Lung (tissue), 12 donors: Measurements from ENCODE around the gene FGGY. TPM values are rescaled to one million over a fixed set of nuclear protein-coding genes. Genes with fewer than 3 reads are reported as not detected.

Experiments used
- ATAC-seq: fragments of 200-7000 bp; cut with Tn5 transposase; one replicate; pipeline ENCODE4 v1.9.1; 2020; ENCODE audit warnings: moderate number of reproducible peaks; ENCODE audit not compliant: insufficient read depth, low FRiP score
- DNase-seq, 3 donors: peaks; one replicate each; pipeline ENCODE4 v3.0.0-alpha.2; 2013 to 2017
- H3K27ac ChIP-seq, 2 donors: one replicate each; pipeline ENCODE4 v1.5.1; 2013; ENCODE audit warnings: mild to moderate bottlenecking in 2 of 2, moderate library complexity in 2 of 2, control low read depth in 1 of 2, inconsistent platforms in 1 of 2, low read depth in 1 of 2, low read length in 1 of 2
- H3K27me3 ChIP-seq, 3 donors: one replicate each; pipeline ENCODE4 v1.5.1; 2013; ENCODE audit warnings: low read length in 2 of 3; ENCODE audit not compliant: control insufficient read depth in 3 of 3, insufficient read depth in 3 of 3
- H3K36me3 ChIP-seq, 4 donors: one replicate each; pipeline ENCODE4 v1.5.1; 2013; ENCODE audit warnings: low read length in 4 of 4, mild to moderate bottlenecking in 1 of 4, moderate library complexity in 1 of 4; ENCODE audit not compliant: control insufficient read depth in 4 of 4, insufficient read depth in 4 of 4
- H3K4me1 ChIP-seq, 5 donors: one replicate each; pipeline ENCODE4 v1.5.1; 2013; ENCODE audit warnings: low read length in 5 of 5, mild to moderate bottlenecking in 2 of 5, moderate library complexity in 1 of 5; ENCODE audit not compliant: control insufficient read depth in 5 of 5, insufficient read depth in 5 of 5
- H3K4me3 ChIP-seq: one replicate; pipeline ENCODE4 v1.5.1; 2013; ENCODE audit warnings: mild to moderate bottlenecking, control low read depth, moderate library complexity
- H3K9ac ChIP-seq, 2 donors: one replicate each; pipeline ENCODE4 v1.5.1; 2013; ENCODE audit warnings: low read length in 2 of 2, control low read depth in 1 of 2; ENCODE audit not compliant: insufficient read depth in 1 of 2
- H3K9me3 ChIP-seq, 4 donors: one replicate each; pipeline ENCODE4 v1.5.1; 2013; ENCODE audit warnings: low read length in 3 of 4, mild to moderate bottlenecking in 1 of 4, moderate library complexity in 1 of 4; ENCODE audit not compliant: control insufficient read depth in 4 of 4, insufficient read depth in 3 of 4
- CTCF ChIP-seq: IDR thresholded peaks from 2 replicates; pipeline ENCODE4 v1.5.1; 2012; ENCODE audit warnings: mild to moderate bottlenecking; ENCODE audit errors: control extremely low read depth, extremely low read depth
- WGBS, 2 donors: extraction: QIAGEN DNeasy Blood & Tissue Kit; methylation state at CpG; one replicate each; pipeline ENCODE4 v1.1.7; 2013; 5-methylcytosine and 5-hydroxymethylcytosine counted together
- polyA plus RNA-seq, 2 donors: library from polyadenylated mRNA; stranded (reverse); fragments of 200-250 nt; gene quantifications; one replicate each; pipeline ENCODE4 v1.2.1, GENCODE V29; 2013
- total RNA-seq, 2 donors: library from RNA; depleted of rRNA in 1 of 2; stranded (reverse); fragments of >200 nt in 1 of 2; gene quantifications; one replicate each; pipeline ENCODE4 v1.2.1, GENCODE V29; 2014 to 2021
- donor health status: control.
- donor health status: control.
- donor health status: Bipolar disorder and iron deficiency.
- donor health status: healthy.
- donor health status: DM: yes; HTN: yes; CAD: no.

FGGY gene
- total and polyA plus RNA-seq, 4 donors = 16.1 to 42.3 (median 18.3) TPM

DNA sequence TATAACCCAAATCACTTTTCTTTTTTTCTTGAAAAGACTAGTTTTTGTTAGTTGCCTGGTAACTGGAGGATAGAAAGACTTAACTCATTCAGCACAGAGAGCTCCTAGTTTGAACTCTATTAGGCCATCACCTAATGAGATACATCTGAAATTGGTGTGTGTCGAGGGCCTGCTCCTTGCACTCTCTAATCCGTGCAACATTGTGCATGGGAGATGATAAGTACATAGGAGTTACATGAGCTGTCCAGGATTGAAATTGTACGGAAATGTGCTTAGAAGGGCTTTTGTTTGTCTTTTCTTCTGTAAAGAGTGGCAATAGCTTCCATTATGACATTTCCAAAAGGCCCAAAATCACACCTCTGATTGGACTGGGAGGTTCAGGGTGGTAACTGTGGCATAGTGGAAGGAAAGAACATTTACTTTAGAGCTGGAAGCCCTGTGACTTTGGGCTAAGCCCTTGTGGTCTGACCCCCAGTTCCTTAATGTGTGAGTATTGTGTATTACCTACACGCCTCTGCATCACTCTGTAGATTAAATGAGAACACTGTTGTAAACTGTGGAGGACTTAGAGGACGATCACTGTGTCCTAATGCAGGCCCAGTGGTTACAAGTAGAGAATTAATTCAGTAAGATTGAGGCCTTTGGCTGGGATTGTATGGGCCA, 71.2 kb downstream of the FGGY start:
- no peaks in the 10 kb centered on the region for H3K9me3 ChIP-seq
- H3K36me3 ChIP-seq = no peaks in the 10 kb centered on the region
- ATAC-seq = no peak
- H3K4me1 ChIP-seq = peaks cover 0 to 20% (median 7%) of the 10 kb centered on the region in 5 donors
- H3K27ac ChIP-seq = no peak overlapping the region
- no peak for TF ChIP-seq CTCF
- no peak overlapping the region for H3K4me3 ChIP-seq
- no peaks in the 10 kb centered on the region for H3K27me3 ChIP-seq
- no peak overlapping the region for H3K9ac ChIP-seq
- peak in 2 of 3 donors; percentile 23 to 94 for DNase-seq
- WGBS, 2 donors = 70 to 74% methylated on average over 5 of the region's 5 CpGs

DNA sequence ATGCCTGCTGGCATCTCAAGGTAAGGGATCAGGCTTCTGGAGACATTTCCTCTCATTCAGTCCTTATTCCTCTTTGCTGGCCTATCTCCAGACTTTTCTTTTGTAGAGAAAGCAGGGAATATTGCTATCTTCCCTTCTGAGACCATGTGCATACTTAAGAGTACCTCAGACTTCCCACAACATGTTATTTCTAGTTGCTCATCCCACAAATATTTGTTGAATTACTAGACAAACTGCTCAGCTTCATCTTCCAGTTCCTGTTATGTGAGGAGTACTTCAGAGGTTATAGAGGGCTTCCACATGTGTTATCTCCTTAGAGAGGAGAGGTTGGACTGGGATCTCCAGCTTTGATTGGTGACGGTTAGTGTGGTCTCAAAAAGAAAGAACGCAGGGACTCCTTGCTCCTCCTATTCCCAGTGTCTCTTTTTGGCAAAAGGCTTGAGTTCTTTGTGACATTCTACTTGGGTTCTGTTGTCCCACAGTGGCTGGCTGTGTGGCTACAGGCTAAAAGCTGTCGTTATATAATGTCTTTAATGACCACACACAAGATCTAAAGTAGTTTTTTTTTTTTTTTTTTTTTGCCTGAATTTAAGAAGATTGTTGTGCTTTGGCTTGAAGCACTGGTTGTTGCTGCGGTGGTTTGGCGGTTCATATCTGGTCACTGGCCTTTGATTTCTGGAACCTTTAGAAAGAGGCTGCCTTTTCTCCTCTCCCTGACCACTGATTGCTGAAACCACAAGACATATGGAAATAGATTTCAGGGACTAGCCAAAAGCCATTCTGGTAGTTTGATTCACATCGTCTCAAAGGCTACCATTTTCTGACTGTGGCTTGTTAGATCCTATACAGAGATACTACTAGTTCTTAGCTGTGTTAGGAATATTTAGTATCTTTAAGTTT, 78.7 kb downstream of the FGGY start:
- no peak overlapping the region for H3K4me3 ChIP-seq
- no peak overlapping the region for H3K9ac ChIP-seq
- ATAC-seq = peak; percentile 47
- H3K9me3 ChIP-seq = no peaks in the 10 kb centered on the region
- DNase-seq = no peak
- TF ChIP-seq CTCF = no peak
- no peaks in the 10 kb centered on the region for H3K4me1 ChIP-seq
- 89 to 90% methylated on average over 6 of the region's 6 CpGs for WGBS, 2 donors
- H3K27me3 ChIP-seq = no peaks in the 10 kb centered on the region
- no peaks in the 10 kb centered on the region for H3K36me3 ChIP-seq
- no peak overlapping the region for H3K27ac ChIP-seq

DNA sequence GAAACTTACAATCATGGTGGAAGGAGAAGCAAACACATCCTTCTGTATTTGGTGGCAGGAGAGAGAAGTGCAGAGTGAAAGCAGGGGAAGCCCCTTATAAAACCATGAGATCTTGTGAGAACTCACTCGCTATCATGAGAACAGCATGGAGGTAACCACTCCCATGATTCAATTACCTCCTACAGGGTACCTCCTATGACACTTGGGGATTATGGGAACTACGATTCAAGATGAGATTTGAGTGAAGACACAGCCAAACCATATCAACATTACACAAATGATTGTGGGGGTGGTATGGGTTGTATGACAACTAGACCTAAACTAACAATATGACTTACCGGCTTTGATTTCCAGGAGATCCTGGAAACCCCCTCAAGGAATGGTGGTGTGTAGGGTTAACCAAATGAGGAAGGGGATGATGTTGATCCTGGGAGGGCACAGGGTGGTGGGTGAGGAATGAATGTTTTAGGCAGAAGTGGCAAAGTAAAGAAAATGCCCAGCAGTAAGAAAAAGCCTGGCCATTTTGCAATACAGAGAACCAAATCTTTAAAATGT, 80.5 kb downstream of the FGGY start:
- H3K9me3 ChIP-seq = no peaks in the 10 kb centered on the region
- WGBS, 2 donors = 91 to 93% methylated on average over 3 of the region's 3 CpGs
- DNase-seq (no peak), ATAC-seq (no peak)
- H3K4me3 ChIP-seq = no peak overlapping the region
- H3K36me3 ChIP-seq = peaks cover 0 to 2% (median 0%) of the 10 kb centered on the region in 4 donors
- H3K27me3 ChIP-seq = no peaks in the 10 kb centered on the region
- no peaks in the 10 kb centered on the region for H3K4me1 ChIP-seq
- H3K9ac ChIP-seq = no peak overlapping the region
- TF ChIP-seq CTCF = no peak
- no peak overlapping the region for H3K27ac ChIP-seq
